H9 (cell line): ENCODE measurements around the gene NTPCR. TPM values are rescaled to one million over a fixed set of nuclear protein-coding genes. Genes with fewer than 3 reads are reported as not detected.

Experiments used
- DNase-seq: peaks from one replicate; pipeline ENCODE4 v3.0.0-alpha.2; 2017
- H2AFZ ChIP-seq: one replicate; pipeline ENCODE4 v1.6.1; 2013; ENCODE audit warnings: mild to moderate bottlenecking, low read length, control low read depth, moderate library complexity
- H2AK5ac ChIP-seq: 2 replicates; pipeline ENCODE4 v1.6.1; 2013; ENCODE audit warnings: low read length, control low read depth, mixed read lengths; ENCODE audit not compliant: insufficient read length
- H2BK120ac ChIP-seq: one replicate; pipeline ENCODE4 v1.6.1; 2013; ENCODE audit warnings: low read depth, mild to moderate bottlenecking, low read length, control low read depth, inconsistent platforms; ENCODE audit not compliant: poor library complexity, severe bottlenecking
- H2BK12ac ChIP-seq: 2 replicates; pipeline ENCODE4 v1.6.1; 2013; ENCODE audit warnings: low read length, control low read depth, mixed read lengths, low read depth; ENCODE audit not compliant: insufficient read length
- H2BK15ac ChIP-seq: 2 replicates; pipeline ENCODE4 v1.6.1; 2013; ENCODE audit warnings: low read depth, low read length, control low read depth
- H2BK20ac ChIP-seq: one replicate; pipeline ENCODE4 v1.6.1; 2013; ENCODE audit warnings: low read depth, mild to moderate bottlenecking, low read length, control low read depth, inconsistent platforms; ENCODE audit not compliant: poor library complexity, severe bottlenecking
- H2BK5ac ChIP-seq: 2 replicates; pipeline ENCODE4 v1.6.1; 2013; ENCODE audit warnings: low read length, control low read depth, mixed read lengths; ENCODE audit not compliant: insufficient read length
- H3K14ac ChIP-seq: 2 replicates; pipeline ENCODE4 v1.6.1; 2013; ENCODE audit warnings: low read length, control low read depth; ENCODE audit not compliant: insufficient read depth
- H3K18ac ChIP-seq: 2 replicates; pipeline ENCODE4 v1.6.1; 2013; ENCODE audit warnings: low read depth, mild to moderate bottlenecking, mixed read lengths, low read length, control low read depth; ENCODE audit not compliant: insufficient read length
- H3K23ac ChIP-seq: 2 replicates; pipeline ENCODE4 v1.6.1; 2013; ENCODE audit warnings: low read length, control low read depth, mixed read lengths, low read depth; ENCODE audit not compliant: insufficient read length
- H3K23me2 ChIP-seq: 2 replicates; pipeline ENCODE4 v1.6.1; 2013; ENCODE audit warnings: low read depth, mild to moderate bottlenecking, mixed read lengths, low read length, control low read depth; ENCODE audit not compliant: insufficient read length, poor library complexity, severe bottlenecking
- H3K27ac ChIP-seq: 2 replicates; pipeline ENCODE4 v1.5.1; 2013; ENCODE audit warnings: low read length, control low read depth, mixed read lengths, low read depth; ENCODE audit not compliant: insufficient read length
- H3K27me3 ChIP-seq: 2 replicates; pipeline ENCODE4 v1.6.1; 2013; ENCODE audit warnings: low read length, control low read depth, inconsistent platforms; ENCODE audit not compliant: insufficient read depth
- H3K4ac ChIP-seq: 2 replicates; pipeline ENCODE4 v1.6.1; 2013; ENCODE audit warnings: low read depth, mild to moderate bottlenecking, control low read depth, inconsistent platforms, low read length, moderate library complexity
- H3K4me1 ChIP-seq: 2 replicates; pipeline ENCODE4 v1.6.1; 2013; ENCODE audit warnings: low read length, control low read depth, inconsistent platforms; ENCODE audit not compliant: insufficient read depth
- H3K4me2 ChIP-seq: 2 replicates; pipeline ENCODE4 v1.6.1; 2013; ENCODE audit warnings: low read length, control low read depth, mixed read lengths; ENCODE audit not compliant: insufficient read length, insufficient read depth
- H3K56ac ChIP-seq: 2 replicates; pipeline ENCODE4 v1.6.1; 2013; ENCODE audit warnings: low read depth, mild to moderate bottlenecking, mixed read lengths, low read length, control low read depth; ENCODE audit not compliant: insufficient read length
- H3K79me1 ChIP-seq: 2 replicates; pipeline ENCODE4 v1.6.1; 2013; ENCODE audit warnings: low read depth, mild to moderate bottlenecking, moderate library complexity, low read length, control low read depth, inconsistent platforms; ENCODE audit not compliant: insufficient read depth, poor library complexity, severe bottlenecking
- H3K79me2 ChIP-seq: 2 replicates; pipeline ENCODE4 v1.6.1; 2013; ENCODE audit warnings: low read length, control low read depth, inconsistent platforms; ENCODE audit not compliant: insufficient read depth
- H3K9ac ChIP-seq: 2 replicates; pipeline ENCODE4 v1.6.1; 2013; ENCODE audit warnings: low read length, control low read depth, mixed read lengths; ENCODE audit not compliant: insufficient read length; ENCODE audit errors: extremely low read depth
- H3K9me3 ChIP-seq: one replicate; pipeline ENCODE4 v1.6.1; 2013; ENCODE audit warnings: low read depth, low read length, inconsistent platforms; ENCODE audit not compliant: control insufficient read depth
- H3T11ph ChIP-seq: one replicate; pipeline ENCODE4 v1.6.1; 2013; ENCODE audit warnings: mild to moderate bottlenecking, low read length, control low read depth, inconsistent platforms
- H4K20me1 ChIP-seq: one replicate; pipeline ENCODE4 v1.6.1; 2013; ENCODE audit not compliant: control insufficient read depth, insufficient read length, insufficient read depth
- H4K5ac ChIP-seq: 2 replicates; pipeline ENCODE4 v1.6.1; 2013; ENCODE audit warnings: low read depth, mild to moderate bottlenecking, mixed read lengths, low read length, control low read depth; ENCODE audit not compliant: insufficient read length
- H4K8ac ChIP-seq: replicated peaks from 2 replicates; pipeline ENCODE4 v1.6.1; 2013; ENCODE audit warnings: low read length, control low read depth, mixed read lengths, low read depth; ENCODE audit not compliant: insufficient read length
- H4K91ac ChIP-seq: 2 replicates; pipeline ENCODE4 v1.6.1; 2013; ENCODE audit warnings: low read depth, mild to moderate bottlenecking, moderate library complexity, mixed read lengths, low read length, control low read depth; ENCODE audit not compliant: insufficient read length
- H3K27ac Mint-ChIP-seq, 3 experiments: 2 replicates in 2 of 3; 3 replicates in 1 of 3; pipeline ENCODE4 v1.8.0; 2020 to 2021; ENCODE audit warnings: mixed read lengths in 3 of 3, mild to moderate bottlenecking in 1 of 3, moderate library complexity in 1 of 3
- H3K27me3 Mint-ChIP-seq: 2 replicates; pipeline ENCODE4 v1.8.0; 2021; ENCODE audit warnings: low read depth, mild to moderate bottlenecking, moderate library complexity, mixed read lengths
- H3K36me3 Mint-ChIP-seq, 3 experiments: 2 replicates in 2 of 3; 3 replicates in 1 of 3; pipeline ENCODE4 v1.8.0; 2020 to 2021; ENCODE audit warnings: low read depth in 3 of 3, mixed read lengths in 3 of 3; ENCODE audit not compliant: insufficient read depth in 1 of 3
- H3K4me1 Mint-ChIP-seq, 2 experiments: 2 replicates each; pipeline ENCODE4 v1.8.0; 2020; ENCODE audit warnings: mixed read lengths in 2 of 2
- H3K4me3 Mint-ChIP-seq, 2 experiments: 2 replicates in 1 of 2; 3 replicates in 1 of 2; pipeline ENCODE4 v1.8.0; 2020 to 2021; ENCODE audit warnings: mild to moderate bottlenecking in 2 of 2, mixed read lengths in 2 of 2, moderate library complexity in 1 of 2
- H3K9me3 Mint-ChIP-seq, 2 experiments: 2 replicates in 1 of 2; 3 replicates in 1 of 2; pipeline ENCODE4 v1.8.0; 2020; ENCODE audit warnings: mild to moderate bottlenecking in 2 of 2, mixed read lengths in 2 of 2, moderate library complexity in 1 of 2
- CTCF ChIP-seq: fragments of 200-600 bp; sonication (generic); conservative IDR thresholded peaks from 3 replicates; pipeline ENCODE4 v1.8.0; 2021; ENCODE audit warnings: antibody characterized with exemption, mild to moderate bottlenecking
- WGBS: extraction: QIAGEN DNeasy Blood & Tissue Kit; methylation state at CpG from one replicate; pipeline ENCODE4 v1.1.7; 2013; ENCODE audit warnings: missing lambda C conversion rate, low lambda C conversion rate, mixed read lengths; ENCODE audit not compliant: insufficient read length; ENCODE audit errors: extremely low coverage; 5-methylcytosine and 5-hydroxymethylcytosine counted together
- total RNA-seq: library from RNA; stranded (reverse); gene quantifications from 2 replicates; pipeline ENCODE4 v1.2.1, GENCODE V29; 2021

The NTPCR gene
- total RNA-seq, 1 experiment from 2014 or later, result 87.4 TPM

- WGBS, result no CpG with 5 or more reads among the region's 14 CpGs
- Histone ChIP-seq H4K20me1 (no peaks in the 10 kb centered on the region), H3K23me2 (no peaks in the 10 kb centered on the region)
Measured at GRCh38 chr1:232983375-232983774, 33.0 kb downstream of the NTPCR start.

More at GRCh38 chr1:232983375-232983774, 33.0 kb downstream of the NTPCR start:
- Histone ChIP-seq H3K27ac (no peak overlapping the region), H3K9me3 (no peaks in the 10 kb centered on the region), H3K4me2 (no peak overlapping the region), H4K8ac (no peak overlapping the region), H4K91ac (no peak overlapping the region), H2BK20ac (no peak overlapping the region), H3K27me3 (no peaks in the 10 kb centered on the region), H3K4ac (no peak overlapping the region), H3K9ac (no peak overlapping the region), H3K14ac (no peak overlapping the region), H2AFZ (no peak overlapping the region), H3K56ac (no peak overlapping the region), H3K4me1 (no peaks in the 10 kb centered on the region), H2BK5ac (no peak overlapping the region), H3K23ac (no peak overlapping the region), H2BK15ac (no peak overlapping the region), H2BK120ac (no peak overlapping the region), H4K5ac (no peak overlapping the region), H3K79me2 (no peaks in the 10 kb centered on the region), H2AK5ac (no peak overlapping the region), H3K18ac (no peak overlapping the region), H3K79me1 (no peaks in the 10 kb centered on the region), H2BK12ac (no peak overlapping the region), H3T11ph (no peak overlapping the region)
- Mint-ChIP-seq H3K9me3 (no peaks in the 10 kb centered on the region), H3K4me1 (peaks cover 8 to 10% of the 10 kb centered on the region in 2 experiments), H3K4me3 (no peak overlapping the region), H3K27me3 (peaks cover 2% of the 10 kb centered on the region; the same call in 1 of the 2 replicates), H3K27ac (no peak overlapping the region), H3K36me3 (peaks cover 3 to 11% (median 10%) of the 10 kb centered on the region in 3 experiments; a peak in 6 of 7 replicates)
- DNase-seq, result no peak
- no peak for TF ChIP-seq CTCF
